SK-N-SH treated with all-trans-retinoic acid at 6 μM for 48 hours (cell line): ENCODE measurements around the gene MMP15.

Experiments used
- ATAC-seq: fragments of 200-7000 bp; cut with Tn5 transposase; 3 replicates; pipeline ENCODE4 v1.9.1; 2020; ENCODE audit warnings: mild to moderate bottlenecking, moderate library complexity
- ARNTL ChIP-seq: fragments of 450-650 bp; formaldehyde crosslinking; IDR thresholded peaks from 2 replicates; pipeline ENCODE4 v1.5.0; 2020; ENCODE audit warnings: low read depth, mild to moderate bottlenecking, moderate library complexity, borderline replicate concordance
- CSDC2 ChIP-seq: fragments of 250-450 bp; sonication (Bioruptor Pico); IDR thresholded peaks from 2 replicates; pipeline ENCODE4 v1.5.0; 2020; ENCODE audit warnings: mild to moderate bottlenecking, moderate library complexity
- ESRRG ChIP-seq: fragments of 250-450 bp; sonication (Bioruptor Pico); IDR thresholded peaks from 2 replicates; pipeline ENCODE4 v1.6.1; 2021; ENCODE audit warnings: mild to moderate bottlenecking
- GLIS3 ChIP-seq: fragments of 250-450 bp; sonication (Bioruptor Pico); IDR thresholded peaks from 2 replicates; pipeline ENCODE4 v1.5.0; 2020; ENCODE audit warnings: mild to moderate bottlenecking, moderate library complexity
- ISL1 ChIP-seq: fragments of 250-450 bp; sonication (Bioruptor Pico); IDR thresholded peaks from 2 replicates; pipeline ENCODE4 v2.1.2; 2022; ENCODE audit warnings: mild to moderate bottlenecking, moderate library complexity
- OSR1 ChIP-seq: fragments of 250-450 bp; sonication (Bioruptor Pico); IDR thresholded peaks from 2 replicates; pipeline ENCODE4 v1.8.0; 2022; ENCODE audit warnings: moderate library complexity, mild to moderate bottlenecking, inconsistent platforms
- PPARA ChIP-seq: fragments of 250-450 bp; sonication (Bioruptor Pico); IDR thresholded peaks from 2 replicates; pipeline ENCODE4 v1.5.0; 2020; ENCODE audit warnings: mild to moderate bottlenecking, borderline replicate concordance
- RARB ChIP-seq: fragments of 250-450 bp; sonication (Bioruptor Pico); IDR thresholded peaks from 2 replicates; pipeline ENCODE4 v1.8.0; 2021; ENCODE audit warnings: mild to moderate bottlenecking, moderate library complexity
- SNAI2 ChIP-seq: fragments of 250-450 bp; sonication (Bioruptor Pico); IDR thresholded peaks from 2 replicates; pipeline ENCODE4 v1.5.0; 2020; ENCODE audit warnings: mild to moderate bottlenecking, moderate library complexity
- TCF4 ChIP-seq: fragments of 250-450 bp; sonication (Bioruptor Pico); IDR thresholded peaks from 2 replicates; pipeline ENCODE4 v1.8.0; 2021; ENCODE audit warnings: mild to moderate bottlenecking, moderate library complexity, borderline replicate concordance
- TOX ChIP-seq: fragments of 250-450 bp; sonication (Bioruptor Pico); IDR thresholded peaks from 2 replicates; pipeline ENCODE4 v1.8.0; 2021; ENCODE audit warnings: mild to moderate bottlenecking, moderate library complexity, borderline replicate concordance
- ZC3H10 ChIP-seq: fragments of 250-450 bp; sonication (Bioruptor Pico); IDR thresholded peaks from 2 replicates; pipeline ENCODE4 v1.5.1; 2021; ENCODE audit warnings: mild to moderate bottlenecking, moderate library complexity
- ZFP3 ChIP-seq: fragments of 250-450 bp; sonication (Bioruptor Pico); IDR thresholded peaks from 2 replicates; pipeline ENCODE4 v1.5.0; 2020; ENCODE audit warnings: mild to moderate bottlenecking, moderate library complexity
- ZFP30 ChIP-seq: fragments of 450-650 bp; formaldehyde crosslinking; IDR thresholded peaks from 2 replicates; pipeline ENCODE4 v1.5.0; 2022; ENCODE audit warnings: mild to moderate bottlenecking, moderate library complexity
- ZNF565 ChIP-seq: fragments of 450-650 bp; formaldehyde crosslinking; conservative IDR thresholded peaks from 2 replicates; pipeline ENCODE4 v1.5.0; 2020; ENCODE audit warnings: low read depth, mild to moderate bottlenecking, moderate library complexity
- ZNF70 ChIP-seq: fragments of 450-650 bp; formaldehyde crosslinking; IDR thresholded peaks from 2 replicates; pipeline ENCODE4 v1.5.0; 2020; ENCODE audit warnings: mild to moderate bottlenecking, moderate library complexity
- ZNF8 ChIP-seq: fragments of 450-650 bp; formaldehyde crosslinking; IDR thresholded peaks from 2 replicates; pipeline ENCODE4 v1.5.0; 2020; ENCODE audit warnings: mild to moderate bottlenecking, moderate library complexity
- TF ChIP-seq, protein P1 (sequence below): fragments of 250-450 bp; sonication (Bioruptor Pico); IDR thresholded peaks from 2 replicates; pipeline ENCODE4 v1.8.0; 2020; ENCODE audit warnings: mild to moderate bottlenecking, moderate library complexity, borderline replicate concordance
- TF ChIP-seq, protein P2 (sequence below): fragments of 250-450 bp; sonication (Bioruptor Pico); IDR thresholded peaks from 2 replicates; pipeline ENCODE4 v1.5.0; 2020; ENCODE audit warnings: mild to moderate bottlenecking, moderate library complexity
- TF ChIP-seq, protein P3 (sequence below): fragments of 250-450 bp; sonication (Bioruptor Pico); IDR thresholded peaks from 2 replicates; pipeline ENCODE4 v1.5.1; 2021; ENCODE audit warnings: mild to moderate bottlenecking, moderate library complexity
- TF ChIP-seq, protein P4 (sequence below): fragments of 250-450 bp; sonication (Bioruptor Pico); IDR thresholded peaks from 2 replicates; pipeline ENCODE4 v1.5.1; 2020; ENCODE audit warnings: low read depth, mild to moderate bottlenecking, moderate library complexity
- TF ChIP-seq, protein P5 (sequence below): fragments of 250-450 bp; sonication (Bioruptor Pico); IDR thresholded peaks from 2 replicates; pipeline ENCODE4 v1.8.0; 2021; ENCODE audit warnings: low read depth, mild to moderate bottlenecking, moderate library complexity, borderline replicate concordance

MMP15 gene

DNA sequence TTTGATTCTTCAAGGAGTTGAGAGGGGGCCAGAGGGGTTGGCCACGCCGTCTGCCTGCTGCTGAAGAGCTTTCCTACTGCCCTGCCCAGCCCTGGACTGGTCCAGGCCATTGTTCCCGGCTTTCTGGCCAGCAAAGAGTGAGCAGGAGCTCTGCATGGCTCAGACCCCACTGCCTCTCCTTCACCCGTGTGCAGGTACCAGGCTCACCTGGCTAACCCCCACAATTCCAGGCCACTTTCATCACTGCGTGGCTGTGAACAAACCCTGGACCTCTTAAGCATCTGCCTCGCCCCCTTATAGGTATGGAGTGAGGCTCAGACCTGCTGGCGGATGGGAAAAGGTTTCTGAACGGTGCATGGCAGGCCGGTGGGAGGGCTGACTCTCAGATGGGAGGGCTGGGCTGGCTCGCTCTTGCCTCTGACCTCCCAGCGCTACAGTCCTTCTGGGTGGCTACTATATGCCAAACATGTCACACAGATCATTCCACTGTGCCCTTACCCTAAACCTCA lies 33.9 kb upstream of the MMP15 start:
- TF ChIP-seq, protein P1, sequence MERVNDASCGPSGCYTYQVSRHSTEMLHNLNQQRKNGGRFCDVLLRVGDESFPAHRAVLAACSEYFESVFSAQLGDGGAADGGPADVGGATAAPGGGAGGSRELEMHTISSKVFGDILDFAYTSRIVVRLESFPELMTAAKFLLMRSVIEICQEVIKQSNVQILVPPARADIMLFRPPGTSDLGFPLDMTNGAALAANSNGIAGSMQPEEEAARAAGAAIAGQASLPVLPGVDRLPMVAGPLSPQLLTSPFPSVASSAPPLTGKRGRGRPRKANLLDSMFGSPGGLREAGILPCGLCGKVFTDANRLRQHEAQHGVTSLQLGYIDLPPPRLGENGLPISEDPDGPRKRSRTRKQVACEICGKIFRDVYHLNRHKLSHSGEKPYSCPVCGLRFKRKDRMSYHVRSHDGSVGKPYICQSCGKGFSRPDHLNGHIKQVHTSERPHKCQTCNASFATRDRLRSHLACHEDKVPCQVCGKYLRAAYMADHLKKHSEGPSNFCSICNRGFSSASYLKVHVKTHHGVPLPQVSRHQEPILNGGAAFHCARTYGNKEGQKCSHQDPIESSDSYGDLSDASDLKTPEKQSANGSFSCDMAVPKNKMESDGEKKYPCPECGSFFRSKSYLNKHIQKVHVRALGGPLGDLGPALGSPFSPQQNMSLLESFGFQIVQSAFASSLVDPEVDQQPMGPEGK: no peak
- TF ChIP-seq ZFP30 (CRISPR knock-in tag) (no peak), GLIS3 (no peak), ZNF8 (CRISPR knock-in tag) (no peak), TCF4 (no peak), ZFP3 (no peak), SNAI2 (no peak), ZNF70 (CRISPR knock-in tag) (no peak)
- TF ChIP-seq, protein P2, sequence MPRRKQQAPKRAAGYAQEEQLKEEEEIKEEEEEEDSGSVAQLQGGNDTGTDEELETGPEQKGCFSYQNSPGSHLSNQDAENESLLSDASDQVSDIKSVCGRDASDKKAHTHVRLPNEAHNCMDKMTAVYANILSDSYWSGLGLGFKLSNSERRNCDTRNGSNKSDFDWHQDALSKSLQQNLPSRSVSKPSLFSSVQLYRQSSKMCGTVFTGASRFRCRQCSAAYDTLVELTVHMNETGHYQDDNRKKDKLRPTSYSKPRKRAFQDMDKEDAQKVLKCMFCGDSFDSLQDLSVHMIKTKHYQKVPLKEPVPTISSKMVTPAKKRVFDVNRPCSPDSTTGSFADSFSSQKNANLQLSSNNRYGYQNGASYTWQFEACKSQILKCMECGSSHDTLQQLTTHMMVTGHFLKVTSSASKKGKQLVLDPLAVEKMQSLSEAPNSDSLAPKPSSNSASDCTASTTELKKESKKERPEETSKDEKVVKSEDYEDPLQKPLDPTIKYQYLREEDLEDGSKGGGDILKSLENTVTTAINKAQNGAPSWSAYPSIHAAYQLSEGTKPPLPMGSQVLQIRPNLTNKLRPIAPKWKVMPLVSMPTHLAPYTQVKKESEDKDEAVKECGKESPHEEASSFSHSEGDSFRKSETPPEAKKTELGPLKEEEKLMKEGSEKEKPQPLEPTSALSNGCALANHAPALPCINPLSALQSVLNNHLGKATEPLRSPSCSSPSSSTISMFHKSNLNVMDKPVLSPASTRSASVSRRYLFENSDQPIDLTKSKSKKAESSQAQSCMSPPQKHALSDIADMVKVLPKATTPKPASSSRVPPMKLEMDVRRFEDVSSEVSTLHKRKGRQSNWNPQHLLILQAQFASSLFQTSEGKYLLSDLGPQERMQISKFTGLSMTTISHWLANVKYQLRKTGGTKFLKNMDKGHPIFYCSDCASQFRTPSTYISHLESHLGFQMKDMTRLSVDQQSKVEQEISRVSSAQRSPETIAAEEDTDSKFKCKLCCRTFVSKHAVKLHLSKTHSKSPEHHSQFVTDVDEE: no peak
- TF ChIP-seq, protein P3, sequence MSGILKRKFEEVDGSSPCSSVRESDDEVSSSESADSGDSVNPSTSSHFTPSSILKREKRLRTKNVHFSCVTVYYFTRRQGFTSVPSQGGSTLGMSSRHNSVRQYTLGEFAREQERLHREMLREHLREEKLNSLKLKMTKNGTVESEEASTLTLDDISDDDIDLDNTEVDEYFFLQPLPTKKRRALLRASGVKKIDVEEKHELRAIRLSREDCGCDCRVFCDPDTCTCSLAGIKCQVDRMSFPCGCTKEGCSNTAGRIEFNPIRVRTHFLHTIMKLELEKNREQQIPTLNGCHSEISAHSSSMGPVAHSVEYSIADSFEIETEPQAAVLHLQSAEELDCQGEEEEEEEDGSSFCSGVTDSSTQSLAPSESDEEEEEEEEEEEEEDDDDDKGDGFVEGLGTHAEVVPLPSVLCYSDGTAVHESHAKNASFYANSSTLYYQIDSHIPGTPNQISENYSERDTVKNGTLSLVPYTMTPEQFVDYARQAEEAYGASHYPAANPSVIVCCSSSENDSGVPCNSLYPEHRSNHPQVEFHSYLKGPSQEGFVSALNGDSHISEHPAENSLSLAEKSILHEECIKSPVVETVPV (CRISPR knock-in tag): no peak
- ATAC-seq: no peak

DNA sequence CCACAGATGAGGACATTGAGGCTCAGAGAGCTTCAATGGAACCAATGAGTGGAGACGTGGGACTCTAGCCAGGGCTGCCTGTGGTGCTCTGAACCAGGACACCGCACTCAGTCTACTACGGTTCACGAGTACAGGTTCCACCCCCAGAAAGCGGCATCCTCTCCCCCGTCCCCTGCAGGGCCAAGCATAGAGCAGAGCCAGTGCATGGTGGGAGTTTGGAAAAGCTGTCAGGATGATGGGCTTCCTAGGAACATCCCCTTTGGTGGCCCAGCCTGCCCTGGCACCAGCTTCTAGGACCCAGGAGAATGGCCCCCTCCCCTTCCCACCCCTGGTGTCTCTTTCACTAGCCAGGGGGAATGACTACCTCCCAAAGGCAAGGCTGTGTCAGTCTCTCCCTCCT lies 33.5 kb upstream of the MMP15 start:
- TF ChIP-seq, protein P4, sequence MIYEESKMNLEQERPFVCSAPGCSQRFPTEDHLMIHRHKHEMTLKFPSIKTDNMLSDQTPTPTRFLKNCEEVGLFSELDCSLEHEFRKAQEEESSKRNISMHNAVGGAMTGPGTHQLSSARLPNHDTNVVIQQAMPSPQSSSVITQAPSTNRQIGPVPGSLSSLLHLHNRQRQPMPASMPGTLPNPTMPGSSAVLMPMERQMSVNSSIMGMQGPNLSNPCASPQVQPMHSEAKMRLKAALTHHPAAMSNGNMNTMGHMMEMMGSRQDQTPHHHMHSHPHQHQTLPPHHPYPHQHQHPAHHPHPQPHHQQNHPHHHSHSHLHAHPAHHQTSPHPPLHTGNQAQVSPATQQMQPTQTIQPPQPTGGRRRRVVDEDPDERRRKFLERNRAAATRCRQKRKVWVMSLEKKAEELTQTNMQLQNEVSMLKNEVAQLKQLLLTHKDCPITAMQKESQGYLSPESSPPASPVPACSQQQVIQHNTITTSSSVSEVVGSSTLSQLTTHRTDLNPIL (CRISPR knock-in tag): no peak
- TF ChIP-seq TOX (CRISPR knock-in tag): no peak
- TF ChIP-seq, protein P5, sequence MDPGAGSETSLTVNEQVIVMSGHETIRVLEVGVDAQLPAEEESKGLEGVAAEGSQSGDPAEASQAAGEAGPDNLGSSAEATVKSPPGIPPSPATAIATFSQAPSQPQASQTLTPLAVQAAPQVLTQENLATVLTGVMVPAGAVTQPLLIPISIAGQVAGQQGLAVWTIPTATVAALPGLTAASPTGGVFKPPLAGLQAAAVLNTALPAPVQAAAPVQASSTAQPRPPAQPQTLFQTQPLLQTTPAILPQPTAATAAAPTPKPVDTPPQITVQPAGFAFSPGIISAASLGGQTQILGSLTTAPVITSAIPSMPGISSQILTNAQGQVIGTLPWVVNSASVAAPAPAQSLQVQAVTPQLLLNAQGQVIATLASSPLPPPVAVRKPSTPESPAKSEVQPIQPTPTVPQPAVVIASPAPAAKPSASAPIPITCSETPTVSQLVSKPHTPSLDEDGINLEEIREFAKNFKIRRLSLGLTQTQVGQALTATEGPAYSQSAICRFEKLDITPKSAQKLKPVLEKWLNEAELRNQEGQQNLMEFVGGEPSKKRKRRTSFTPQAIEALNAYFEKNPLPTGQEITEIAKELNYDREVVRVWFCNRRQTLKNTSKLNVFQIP: no peak
- TF ChIP-seq, protein P2: no peak
- no peak for TF ChIP-seq PPARA
- TF ChIP-seq ISL1: no peak
- no peak for TF ChIP-seq ZNF565 (CRISPR knock-in tag)
- no peak for TF ChIP-seq RARB
- no peak for TF ChIP-seq ZFP30 (CRISPR knock-in tag)
- TF ChIP-seq ZNF70 (CRISPR knock-in tag): no peak
- no peak for TF ChIP-seq ZC3H10
- TF ChIP-seq TCF4: no peak
- no peak for TF ChIP-seq CSDC2 (CRISPR knock-in tag)
- no peak for TF ChIP-seq ZNF8 (CRISPR knock-in tag)
- TF ChIP-seq ESRRG (CRISPR knock-in tag): no peak
- TF ChIP-seq OSR1: no peak
- TF ChIP-seq GLIS3: no peak
- no peak for TF ChIP-seq ARNTL (CRISPR knock-in tag)
- ATAC-seq: no peak
